GM12874 (cell line): ENCODE data around the gene DAB1.

ENCODE experiments used
- TF ChIP-seq, protein P1 (sequence below): IDR thresholded peaks from 2 replicates; pipeline ENCODE4 v1.5.1; 2011; ENCODE audit warnings: low read depth, mild to moderate bottlenecking, control low read depth, low read length, moderate library complexity; ENCODE audit not compliant: insufficient read depth

DAB1 gene

DNA sequence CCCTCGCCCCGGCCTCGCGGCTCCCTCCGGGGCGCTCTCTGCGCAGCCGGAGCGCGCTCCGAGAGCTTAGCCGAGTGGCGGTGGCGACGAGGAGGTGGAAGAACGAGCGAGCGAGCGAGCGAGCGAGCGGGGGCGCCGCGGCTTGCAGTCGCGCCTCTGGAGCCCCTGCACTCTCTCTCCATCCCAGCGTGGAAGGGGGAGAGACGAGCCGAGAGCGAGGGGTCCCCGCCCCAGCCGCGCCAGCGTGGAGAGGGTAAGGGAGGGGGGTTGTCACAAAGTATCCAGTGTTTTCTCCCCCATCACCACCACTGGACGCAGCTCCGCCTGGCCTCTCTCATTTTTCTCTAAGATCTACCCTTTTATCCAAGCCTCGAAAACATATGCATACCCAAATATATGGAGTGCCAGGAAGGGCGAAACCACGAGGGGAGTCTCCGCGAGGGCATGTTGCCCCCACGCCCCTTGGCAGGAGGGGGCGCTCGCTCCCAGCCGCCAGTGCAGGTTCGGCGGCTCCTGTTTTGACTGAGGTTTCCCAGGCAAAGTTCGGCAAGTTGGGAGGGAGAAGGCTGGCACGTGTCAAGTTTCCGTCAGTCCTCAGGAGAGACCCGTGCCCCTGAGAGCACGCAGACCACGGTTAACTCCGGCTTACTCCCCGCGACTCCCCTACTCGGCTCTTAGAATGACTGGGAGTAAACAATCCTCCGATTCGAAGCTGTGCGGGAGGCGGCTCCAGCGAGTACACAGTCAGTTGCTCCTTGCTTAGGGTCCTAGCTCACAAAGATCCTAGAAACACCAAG is 569 bp upstream of the DAB1 start:
- TF ChIP-seq, protein P1, sequence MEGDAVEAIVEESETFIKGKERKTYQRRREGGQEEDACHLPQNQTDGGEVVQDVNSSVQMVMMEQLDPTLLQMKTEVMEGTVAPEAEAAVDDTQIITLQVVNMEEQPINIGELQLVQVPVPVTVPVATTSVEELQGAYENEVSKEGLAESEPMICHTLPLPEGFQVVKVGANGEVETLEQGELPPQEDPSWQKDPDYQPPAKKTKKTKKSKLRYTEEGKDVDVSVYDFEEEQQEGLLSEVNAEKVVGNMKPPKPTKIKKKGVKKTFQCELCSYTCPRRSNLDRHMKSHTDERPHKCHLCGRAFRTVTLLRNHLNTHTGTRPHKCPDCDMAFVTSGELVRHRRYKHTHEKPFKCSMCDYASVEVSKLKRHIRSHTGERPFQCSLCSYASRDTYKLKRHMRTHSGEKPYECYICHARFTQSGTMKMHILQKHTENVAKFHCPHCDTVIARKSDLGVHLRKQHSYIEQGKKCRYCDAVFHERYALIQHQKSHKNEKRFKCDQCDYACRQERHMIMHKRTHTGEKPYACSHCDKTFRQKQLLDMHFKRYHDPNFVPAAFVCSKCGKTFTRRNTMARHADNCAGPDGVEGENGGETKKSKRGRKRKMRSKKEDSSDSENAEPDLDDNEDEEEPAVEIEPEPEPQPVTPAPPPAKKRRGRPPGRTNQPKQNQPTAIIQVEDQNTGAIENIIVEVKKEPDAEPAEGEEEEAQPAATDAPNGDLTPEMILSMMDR, result peak; percentile 28; the same call in 1 of the 2 replicates

DNA sequence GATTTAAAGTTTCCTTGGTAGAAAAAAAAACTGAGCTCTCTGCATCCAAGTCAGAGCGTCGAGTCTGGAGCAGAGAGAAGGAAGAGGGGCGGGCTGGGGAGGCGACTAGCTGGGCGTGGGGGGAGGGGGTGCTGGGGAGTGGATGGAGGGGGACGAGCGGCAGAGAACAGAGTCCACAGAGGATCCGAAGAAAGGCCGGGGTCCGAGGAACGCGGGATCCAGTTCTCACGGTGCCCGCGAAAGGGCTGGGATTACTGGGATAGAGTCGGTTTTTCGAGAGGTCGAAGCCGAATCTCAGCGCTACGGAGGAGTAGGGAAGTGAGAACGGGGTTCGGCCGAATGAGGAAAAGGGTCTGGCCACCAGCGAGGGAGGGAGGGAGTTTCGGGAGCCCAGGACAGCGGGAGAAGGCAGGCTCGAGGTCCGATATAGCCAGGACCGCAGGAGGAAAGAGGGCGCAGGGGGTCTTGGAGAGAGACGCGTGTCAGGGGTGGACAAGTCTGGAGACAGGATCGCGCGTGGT is 665 bp downstream of the DAB1 start:
- TF ChIP-seq, protein P1, result no peak

DNA sequence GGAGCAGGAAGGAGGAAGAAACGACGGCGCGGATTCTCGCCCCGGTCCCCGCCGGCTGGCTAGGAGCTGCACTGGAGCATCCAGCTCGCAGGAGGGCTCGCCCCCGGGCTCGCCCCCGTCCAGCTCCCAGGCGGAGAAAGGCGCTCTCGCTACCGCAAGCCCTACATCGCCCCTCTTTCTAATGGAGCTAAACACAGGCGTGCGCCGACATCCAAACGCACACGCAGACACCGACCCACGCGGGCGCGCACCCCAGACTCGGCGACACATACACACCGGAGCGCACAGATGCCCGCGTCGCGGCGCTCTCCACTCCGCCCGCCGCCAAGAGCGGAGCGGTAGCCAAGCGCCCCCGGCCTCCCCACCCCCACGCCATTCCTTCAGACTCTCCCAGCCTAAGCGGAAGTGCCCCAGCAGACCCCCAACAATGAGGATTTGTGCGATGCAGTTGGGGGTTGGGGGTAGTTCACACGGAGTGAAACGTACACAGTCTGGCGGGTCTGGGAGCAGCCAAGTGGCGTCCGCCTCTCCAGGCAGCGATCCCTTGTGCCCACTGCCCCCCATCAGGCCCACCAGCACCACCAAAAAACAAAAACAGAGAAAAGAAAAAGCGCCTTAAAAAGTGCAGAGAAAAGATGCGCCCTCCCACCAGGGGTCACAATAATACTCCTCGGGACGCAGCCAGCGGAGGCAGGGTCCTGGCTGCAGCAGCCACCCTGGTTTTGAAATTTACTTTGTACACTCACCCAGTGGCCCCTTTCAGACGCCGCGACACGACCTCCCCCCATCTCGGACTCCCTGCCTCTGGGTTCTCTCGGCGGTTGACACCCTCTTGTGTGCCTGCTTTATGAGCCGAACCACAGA is 1.4 kb downstream of the DAB1 start:
- TF ChIP-seq, protein P1, result no peak

DNA sequence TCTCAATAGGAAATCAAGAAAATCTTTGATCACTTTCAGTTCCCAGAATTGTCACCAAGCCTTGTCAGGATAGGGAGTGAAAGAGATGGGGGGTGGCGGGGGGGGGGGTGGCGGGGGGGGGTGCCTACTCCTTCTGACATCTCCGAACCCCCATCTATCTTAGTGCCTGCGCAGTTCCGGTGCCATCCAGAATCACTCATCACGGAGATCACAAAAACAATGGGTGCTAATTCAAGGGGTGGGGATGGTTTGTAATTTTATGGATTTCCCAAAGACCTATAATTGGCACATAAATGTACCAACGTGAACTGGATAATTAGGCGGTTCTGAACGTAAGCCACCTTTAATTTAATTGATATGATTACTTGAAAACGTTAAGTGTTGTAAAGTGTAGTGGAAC is 2.1 kb downstream of the DAB1 start:
- TF ChIP-seq, protein P1, result no peak

DNA sequence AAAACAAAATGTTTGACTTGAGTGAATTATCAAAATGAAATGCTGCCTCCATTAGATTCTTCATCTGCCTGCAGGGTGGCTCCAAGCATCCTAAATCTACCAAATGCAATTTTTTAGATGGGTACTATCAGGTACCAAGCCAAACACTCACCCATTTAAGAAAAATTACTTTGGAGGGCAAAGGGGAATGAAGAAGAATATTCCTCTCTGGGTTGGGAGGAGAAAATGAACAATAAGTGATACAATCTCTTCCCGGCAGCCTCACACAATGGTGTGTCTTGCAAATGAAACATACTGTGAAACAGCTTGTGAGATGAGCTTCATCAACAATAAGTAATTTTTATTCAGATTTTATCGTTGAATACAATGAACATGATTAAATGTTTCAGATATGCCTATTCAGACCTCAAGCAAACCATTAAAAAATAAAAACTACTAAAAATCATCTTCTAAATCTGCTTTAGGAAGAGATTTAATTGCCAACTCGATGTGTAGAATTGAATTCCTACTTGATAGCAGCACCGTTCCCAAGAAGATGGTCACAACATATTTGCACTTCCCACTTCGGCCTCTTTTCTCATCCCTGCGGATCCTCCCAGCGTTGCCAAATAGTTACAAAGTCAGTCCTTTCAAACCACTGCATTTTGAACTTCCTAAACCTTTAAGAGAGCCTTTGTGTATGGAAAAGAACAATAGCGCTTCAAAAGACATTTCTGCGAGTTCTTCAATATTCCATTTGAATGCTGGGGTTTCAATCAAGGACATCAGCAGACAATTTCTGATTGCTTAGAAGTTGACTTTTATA is 2.7 kb downstream of the DAB1 start:
- TF ChIP-seq, protein P1, result no peak

DNA sequence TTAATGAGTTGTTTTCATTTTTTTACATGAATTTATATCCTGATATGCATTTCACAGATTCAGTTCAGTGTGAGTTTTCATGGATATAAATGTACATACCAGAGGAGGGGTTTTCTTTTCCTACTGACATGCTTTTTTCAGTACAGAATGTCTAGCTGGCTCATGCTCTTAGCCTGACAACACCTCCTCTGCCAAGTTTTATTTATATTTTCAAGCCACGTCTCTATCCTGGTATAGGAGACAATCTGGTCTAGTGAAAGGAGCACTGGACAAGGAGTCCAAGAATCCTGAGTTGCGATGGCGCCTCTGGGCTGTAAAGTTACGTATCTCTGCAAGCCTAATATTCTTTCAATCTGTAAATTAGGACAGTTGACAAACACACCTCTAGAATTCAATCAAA is 4.9 kb downstream of the DAB1 start:
- TF ChIP-seq, protein P1, result no peak
